Eye (tissue), 1 donor: ENCODE results near the gene ME3.
A peak's percentile ranks its signal among the peaks of the same experiment; 100 is the strongest.
"Not testable (repeated sequence)": the region's sequence is repeated elsewhere in the genome, so short reads cannot be mapped to it uniquely, and the experiment has no call there.

Source experiments
- DNase-seq: peaks from one replicate; pipeline ENCODE4 v3.0.0-alpha.2; 2015

ME3 gene

DNA sequence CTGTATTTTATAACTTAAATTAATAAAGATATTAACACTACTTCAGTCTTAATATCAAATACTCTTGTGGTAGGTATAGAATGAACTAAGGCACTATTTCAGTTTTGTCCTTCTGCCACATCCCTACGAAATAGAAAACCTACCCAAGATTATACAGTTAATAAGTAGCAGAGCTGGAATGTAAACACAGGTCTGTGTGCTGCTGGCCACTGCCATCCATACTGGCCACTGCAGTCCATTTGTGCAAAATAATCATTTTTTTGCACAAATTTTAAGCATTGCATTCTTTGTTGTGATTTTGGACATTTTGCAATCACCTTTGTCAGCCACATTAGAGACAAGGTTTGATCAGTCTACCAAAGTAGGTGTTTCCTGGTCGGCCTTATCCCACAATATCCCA, 91.9 kb downstream of the ME3 start:
- no peak for DNase-seq

DNA sequence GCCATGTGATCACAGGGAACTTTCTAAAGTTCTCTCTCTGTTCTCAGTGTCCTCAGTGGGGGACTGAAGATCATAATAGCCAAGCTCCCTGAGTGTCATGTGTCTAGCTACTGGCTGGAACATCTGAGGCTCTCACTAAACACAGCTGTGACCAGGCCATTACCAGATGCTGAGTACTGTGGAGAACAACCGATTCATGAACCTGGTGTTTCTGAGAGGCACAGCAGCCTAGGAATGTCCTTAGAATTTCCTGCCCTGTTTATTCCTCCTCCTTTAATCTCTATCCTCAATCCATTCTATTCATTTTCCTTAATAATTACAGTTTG, 93.0 kb downstream of the ME3 start:
- DNase-seq, result peak; percentile 59

DNA sequence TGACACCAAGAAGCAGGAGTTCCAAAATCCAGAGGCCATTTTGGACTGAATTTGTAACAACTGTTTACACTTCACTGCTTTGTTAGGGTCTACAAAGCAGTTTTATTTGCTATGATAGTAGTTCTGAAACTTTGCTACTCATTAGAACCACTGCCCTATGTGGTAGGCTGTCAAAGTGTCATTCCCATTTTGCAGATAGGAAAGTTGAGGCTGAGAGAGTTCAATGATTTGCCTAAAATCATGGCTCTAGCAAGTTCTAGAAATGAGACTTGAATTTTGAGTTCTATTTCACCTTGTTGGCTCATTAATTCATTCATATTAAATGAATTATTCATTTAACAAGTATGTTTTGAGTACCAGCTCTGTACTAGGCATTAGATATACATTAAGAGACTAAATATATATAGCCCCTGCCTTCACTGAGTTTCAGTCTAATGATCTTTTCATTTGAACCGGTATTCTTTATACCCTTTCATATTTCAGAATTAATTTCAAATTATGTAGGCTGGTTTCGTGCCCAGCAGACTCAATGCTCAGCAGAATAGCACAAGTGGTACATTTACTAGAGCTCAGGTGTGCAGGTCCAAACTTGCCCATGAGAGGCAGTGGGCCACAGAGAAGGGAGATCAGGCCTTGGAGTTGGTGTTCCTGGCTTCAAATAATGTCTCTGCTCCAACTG, 93.5 kb downstream of the ME3 start:
- DNase-seq, result peak; percentile 6

DNA sequence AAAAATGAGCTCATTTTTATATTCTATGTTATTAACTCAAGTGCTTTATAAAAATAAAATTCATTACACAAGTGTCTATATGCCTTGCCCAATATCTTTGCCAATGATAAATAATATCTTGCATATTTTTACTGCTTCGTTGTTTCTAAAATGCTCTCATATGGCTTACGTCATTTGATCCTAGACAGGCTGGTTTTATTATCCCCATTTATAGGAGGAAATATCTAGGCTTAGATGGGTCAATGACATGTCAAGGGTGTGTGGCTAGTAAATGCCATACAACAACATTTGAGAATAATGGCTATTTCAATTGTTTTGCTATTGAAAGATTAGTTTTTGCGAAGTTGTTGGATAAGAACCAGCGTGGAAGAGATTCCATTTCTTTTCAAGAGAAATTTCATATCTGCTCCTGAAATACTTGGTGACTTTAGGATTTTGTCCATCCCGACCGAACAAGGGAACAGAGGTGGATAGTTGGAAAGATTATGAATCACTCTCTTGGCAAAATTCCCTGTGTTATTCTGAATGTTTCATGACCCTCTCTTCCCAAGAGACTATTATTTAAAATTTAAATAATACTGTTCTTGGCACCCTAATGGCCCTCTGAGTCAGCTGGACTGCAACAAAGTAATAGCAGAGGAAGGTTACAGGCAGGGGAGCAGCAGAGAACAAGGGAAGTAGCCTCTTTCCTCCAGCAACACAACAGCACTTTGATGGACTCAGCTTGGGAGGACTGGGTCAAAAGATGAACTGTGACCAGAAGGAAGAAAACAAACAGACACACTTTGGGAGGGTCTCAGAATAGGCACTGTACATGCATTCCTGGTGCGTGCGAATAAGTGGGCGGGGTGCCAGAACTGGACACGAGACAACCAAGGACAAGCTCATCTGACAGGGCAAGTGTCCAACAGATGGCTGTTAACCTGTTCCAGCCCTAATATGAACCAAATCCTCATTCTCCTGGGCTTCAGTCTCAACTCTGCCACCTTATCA, 94.5 kb downstream of the ME3 start:
- peak; percentile 62 for DNase-seq

DNA sequence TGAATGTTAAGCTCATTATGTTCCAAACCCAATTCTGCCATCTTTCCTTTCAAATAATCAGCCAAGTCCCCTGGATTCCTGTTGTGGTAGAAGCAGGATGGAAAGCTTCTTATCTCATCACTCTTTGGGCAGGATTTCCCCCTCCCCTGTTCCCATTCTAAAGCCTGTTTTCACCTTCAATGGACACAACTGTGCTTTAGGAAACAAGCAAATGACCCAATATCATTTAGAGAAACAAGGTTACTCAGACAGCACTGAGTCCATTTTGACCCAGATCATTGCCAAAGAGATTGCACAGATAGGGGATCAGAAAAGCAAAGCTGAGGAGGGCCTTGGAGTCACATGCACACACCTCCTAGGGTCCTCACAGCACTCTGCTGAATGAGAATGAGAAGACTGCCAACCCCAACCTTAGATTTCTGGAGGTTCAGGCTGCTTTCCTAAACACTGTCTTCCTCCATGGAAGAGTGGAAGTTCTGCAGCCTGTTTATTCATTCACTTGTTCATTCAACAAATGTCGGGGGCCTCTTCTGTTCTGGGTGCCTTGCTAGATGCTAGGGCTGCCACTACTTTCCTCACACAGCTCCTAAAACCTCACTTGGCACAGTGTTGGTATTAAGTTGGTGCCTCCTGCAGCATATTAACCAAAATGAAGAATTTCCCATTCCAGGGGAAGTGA, 95.3 kb downstream of the ME3 start:
- no peak for DNase-seq

DNA sequence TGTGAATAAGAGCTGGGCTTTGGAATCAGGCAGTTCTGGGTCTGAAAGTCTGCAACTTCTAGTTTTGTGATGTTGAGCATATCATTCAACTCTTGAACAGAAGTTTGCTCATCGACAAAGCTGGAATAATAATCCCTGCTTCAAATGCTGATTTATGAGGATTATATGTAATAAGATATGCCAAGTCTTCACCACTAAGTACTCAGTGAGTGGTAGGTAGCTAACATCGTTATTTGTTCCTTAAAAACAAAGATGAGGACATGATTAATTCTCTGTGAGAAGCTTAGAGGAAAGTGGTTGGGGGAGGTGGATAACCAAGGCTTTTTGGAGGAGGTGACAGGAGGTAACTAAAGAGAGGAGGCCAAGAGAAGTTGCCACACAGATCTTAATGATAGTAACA, 96.5 kb downstream of the ME3 start:
- DNase-seq, result no peak

DNA sequence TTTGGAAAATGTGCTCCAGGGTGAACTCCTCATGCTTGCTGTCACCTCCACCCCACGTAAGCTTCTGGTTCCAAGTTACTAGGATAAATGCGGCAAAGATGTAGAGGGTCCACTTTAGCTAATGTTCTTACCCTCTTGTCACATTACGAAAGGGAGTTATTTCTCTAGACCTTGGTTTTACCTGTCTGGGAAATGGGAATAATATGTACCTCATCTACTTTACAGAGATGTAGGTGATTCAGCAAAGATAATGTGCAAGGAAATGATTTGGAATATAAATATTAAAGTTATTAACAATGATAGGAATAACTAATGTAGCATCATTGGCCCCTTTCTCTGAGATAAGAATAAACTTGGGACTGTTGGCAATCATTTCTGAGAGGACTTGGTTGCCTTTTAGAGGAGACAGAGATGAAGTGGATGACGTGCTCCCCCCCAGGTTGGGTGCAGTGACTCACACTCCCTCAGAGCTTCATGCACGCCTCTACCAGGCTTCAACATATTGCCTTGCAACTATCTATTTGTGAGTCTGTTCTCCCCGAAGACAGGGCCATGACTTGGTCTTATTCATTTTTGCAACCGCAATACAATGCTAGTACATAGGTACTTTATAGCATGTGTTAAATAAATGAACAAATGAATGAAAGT, 97.1 kb downstream of the ME3 start:
- DNase-seq, result no peak

DNA sequence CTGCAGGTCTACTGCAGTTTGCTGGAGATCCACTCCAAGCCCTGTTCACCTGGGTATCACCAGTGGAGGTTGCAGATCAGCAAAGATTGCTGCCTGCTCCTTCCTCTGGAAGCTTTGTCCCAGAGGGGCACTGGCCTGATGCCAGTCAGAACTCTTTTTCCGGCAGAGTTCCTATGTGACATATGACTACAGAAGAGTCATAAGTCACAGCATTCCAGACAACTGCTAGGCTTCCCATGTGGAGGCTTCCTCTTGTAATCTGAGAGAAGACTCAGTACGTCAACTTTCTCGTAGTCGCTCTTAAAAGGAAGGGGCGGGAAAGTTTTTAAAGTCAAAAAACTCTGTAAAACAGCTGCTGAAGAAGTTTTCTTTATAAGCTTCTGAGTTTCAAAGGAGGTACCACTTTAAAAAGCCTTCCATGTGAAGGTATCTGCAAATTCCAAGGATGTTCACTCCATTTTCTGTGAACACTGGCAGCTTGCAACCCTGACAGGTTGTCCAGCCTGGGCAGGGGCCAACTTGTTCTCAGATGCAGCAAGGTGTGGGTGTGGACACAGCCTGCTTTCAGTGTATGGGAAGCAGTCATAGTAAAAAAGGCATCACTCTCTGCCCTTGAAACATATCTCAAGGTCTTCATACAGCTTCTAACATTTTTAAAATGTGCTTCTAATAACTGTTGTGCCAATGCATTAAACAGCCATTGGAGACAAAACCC, 97.8 kb downstream of the ME3 start:
- DNase-seq, result no peak

DNA sequence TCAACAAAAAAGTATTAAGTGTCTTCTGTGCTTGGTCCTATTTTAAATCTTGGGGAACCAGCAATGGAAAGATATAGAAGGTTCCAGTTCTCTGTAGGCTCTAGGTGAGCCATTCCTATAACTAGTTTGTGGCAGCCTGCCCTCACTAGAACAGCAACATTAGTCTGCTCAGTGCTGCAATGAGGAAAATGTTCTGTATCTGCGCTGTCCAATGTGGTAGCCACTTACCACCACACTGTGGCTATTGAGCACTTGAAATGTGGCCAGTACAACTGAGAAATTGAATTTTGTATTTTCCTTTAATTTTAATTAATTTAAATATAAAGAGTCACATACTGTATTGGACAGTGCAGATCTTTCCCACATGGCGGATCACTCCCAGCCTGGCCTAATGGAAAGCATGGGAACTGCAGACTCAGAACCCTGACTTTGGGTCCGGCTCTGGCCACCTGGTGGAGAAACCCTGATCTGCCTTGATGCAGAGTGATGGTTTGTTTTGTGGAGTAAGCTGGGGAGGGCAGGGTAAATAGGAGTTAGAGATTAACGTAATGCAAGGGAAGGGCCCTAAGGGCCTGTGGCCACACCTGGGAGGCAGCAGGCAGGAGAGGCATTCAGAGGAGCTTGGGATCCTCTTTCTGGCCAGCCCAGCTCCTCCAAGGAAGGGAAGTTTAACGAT, 101.0 kb downstream of the ME3 start:
- no peak for DNase-seq

DNA sequence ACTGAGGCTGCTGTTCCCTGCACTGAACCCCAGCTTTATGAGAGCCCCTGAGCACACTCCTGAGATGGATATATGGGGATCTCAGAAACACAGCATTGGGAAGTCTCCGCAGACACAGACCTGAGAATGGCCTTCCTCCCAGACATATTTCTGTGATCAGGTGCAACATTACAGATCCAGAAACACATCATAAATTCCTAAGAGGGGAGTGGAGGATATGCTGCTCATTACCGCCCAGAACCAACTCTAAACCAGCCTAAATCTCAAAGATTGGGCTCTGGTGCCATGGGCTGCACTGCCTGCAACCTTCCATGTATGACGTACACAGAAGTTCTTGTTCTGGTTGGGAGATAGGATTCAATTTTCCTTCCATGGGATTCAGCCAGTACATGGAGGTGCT, 102.0 kb downstream of the ME3 start:
- no peak for DNase-seq

DNA sequence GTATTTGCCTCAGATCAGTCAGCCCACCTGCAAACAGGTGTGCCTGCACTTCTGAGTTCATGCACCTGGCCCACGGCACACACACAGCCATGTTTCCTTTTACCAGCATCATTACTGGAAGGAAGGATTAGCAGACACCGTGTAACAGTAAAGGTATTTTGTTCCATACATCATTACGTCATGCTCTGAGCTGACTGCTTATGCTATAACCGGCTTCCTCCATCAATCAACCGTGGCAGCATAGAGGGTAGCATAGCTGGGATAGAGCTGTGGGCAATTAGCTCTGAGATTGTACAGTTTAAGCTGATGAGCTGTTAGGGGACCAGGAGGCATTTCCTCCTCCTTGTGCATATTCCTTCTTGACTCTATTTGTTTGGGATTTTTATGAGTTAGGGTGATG, 102.4 kb downstream of the ME3 start:
- peak; percentile 11 for DNase-seq

DNA sequence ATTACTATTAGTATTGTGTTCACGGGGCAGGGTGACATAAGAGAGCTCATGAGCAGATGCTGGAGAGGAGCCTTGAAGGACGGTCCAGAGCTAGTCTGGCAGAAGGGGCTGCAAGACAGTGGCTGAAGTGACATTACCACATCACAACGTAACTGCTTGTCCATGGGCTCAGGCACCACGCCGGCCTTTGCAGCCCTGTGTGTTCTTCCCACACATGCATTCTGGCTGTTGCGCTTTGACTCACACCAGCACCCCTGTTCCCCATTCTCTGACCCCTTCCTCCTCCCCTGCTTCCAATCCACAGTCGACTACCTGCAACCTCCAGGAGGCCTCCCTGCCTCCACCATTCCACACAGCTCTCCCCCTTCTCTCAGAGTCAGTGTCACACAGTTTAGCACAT, 103.3 kb downstream of the ME3 start:
- no peak for DNase-seq

DNA sequence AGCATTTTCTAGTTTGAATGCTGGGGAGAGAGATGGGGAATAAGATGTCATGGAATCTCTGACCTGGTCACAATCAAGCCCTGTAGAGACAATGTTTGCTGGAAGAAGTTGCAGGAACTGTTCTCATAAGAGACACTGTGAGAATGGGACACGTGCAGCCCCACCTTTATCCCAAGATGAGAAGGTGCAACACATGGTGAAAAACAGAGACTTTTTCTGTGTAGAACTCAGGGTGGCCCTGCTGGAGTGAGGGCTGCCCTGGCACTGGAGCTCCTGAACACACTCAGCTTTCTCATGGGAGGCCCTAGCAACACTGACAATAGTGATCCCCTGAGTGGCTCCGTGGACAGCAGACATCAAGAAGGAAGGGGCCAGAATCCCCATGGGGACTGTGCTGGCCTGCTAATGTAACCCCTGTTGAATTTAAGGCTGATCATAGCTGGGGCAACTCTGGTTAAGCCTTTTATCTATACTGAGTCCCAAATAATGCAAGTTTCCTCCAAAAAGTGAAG, 106.6 kb downstream of the ME3 start:
- no peak for DNase-seq

DNA sequence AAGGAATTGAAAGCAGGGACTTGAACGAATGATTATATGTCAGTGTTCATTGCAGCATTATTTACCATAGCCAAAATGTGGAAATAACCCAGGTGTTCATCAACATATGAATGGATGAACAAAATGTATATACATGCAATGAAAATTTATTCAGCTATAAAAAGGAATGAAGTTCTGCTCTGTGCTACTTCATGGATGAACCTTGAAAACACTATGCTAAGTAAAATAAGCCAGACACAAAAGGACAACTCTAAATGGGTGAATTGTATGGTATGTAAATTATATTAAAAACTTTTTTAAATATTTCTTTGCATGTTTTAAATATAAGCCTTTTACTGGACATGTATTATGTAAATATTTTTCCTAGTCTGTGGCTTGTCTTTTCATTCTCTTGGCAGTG, 107.0 kb downstream of the ME3 start:
- no peak for DNase-seq

DNA sequence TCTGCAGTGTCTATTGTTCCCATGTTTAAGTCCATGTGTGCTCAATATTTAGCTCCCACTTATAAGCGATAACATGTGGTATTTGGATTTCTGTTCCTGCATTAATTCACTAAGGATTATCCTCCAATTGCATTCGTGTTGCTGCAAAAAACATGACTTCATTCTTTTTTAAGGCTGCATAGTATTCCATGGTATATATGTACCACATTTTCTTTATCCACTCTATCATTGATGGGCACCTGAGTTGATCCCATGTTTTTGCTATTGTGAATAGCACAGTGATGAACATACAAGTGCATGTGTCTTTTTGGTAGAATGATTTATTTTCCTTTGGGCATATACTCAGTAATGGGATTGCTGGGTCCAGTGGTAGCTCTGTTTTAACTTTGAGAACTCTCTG, 109.6 kb downstream of the ME3 start:
- not testable (repeated sequence) for DNase-seq

DNA sequence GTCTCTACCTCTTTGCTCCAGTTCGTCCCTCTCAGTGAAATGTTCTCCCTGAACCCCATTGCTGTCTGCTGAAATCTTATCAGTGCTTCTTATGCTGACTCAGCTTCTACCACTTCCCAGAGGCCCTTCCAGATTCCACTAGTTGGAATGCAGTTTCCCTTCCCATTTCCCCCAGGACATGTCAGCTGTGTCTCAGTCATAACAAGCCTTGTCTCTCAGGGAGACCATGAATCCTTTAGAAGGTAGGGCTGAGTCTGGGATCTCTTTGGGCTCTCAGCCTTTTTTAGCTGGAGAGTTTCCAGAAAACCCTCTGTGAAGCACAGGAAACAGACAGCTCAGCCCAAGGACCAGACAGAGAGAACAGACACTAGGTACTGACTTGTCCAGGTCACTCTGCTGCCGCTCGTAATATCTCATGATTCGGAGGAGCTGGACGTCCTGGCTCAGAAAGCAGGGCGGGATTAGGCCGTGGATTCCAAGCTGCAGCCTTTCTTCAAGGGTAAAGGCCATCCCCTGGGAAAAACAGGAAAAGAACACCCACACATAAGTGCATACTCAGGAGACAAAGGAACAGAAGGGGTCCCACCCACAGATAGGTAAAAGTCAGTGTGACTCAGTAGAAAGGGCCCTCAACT, 113.0 kb downstream of the ME3 start:
- peak; percentile 44 for DNase-seq

DNA sequence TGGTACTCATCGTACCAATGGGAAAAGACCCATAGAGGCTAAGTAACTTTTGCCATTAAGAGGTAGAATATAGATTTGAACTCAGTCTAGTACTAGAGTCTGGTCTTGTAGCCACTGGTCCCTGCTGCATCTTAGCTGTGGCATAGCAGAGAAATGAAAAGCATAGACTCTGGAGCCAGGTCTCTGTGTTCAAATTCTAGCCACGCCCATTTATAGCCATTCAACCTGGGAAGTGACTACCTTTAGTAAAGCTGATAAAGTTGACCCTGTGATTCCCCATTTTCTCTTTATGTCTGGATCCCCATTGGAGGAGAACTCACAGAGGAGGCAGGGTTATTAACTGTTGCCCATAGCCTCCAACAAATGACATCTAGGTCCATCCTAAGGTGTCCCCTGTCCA, 113.6 kb downstream of the ME3 start:
- DNase-seq, result no peak

DNA sequence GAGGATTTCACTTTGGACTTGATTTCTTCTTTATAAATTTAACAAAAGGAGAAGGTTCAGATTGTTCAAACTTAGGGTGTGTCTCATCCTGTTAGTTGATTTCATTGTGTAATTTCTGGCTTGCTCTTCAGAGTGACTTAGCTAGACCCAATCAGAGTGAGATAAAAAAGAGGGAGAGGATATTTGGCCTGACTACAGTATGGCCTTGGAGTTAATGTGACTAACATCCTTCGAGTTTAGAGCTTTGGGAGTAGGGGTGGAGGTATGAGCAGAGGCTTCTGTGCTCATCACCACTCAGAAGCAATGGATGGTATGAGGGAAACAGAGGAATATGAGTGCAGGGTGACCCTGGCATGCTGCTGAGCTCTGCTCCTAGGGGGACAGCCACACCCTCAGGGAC, 114.2 kb downstream of the ME3 start:
- DNase-seq, result no peak

DNA sequence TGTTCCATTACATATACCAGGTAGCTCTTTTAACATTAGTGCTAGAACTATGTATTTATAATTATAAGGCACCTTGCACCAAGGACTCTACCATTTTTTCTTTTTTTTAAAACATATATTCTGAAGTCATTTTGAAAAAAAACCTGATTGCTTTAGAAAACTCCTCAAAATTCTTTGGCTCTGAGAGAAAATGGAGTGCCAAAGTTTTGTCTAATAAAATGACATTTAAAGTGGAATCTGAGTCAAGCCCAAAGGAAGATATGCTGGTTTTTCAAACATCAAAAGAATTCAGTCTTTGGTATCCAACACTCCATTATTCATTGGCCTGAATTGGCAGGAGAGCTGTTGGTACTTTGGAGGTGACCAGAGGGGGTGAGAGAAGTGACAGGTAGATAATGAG, 116.5 kb downstream of the ME3 start:
- DNase-seq, result no peak

DNA sequence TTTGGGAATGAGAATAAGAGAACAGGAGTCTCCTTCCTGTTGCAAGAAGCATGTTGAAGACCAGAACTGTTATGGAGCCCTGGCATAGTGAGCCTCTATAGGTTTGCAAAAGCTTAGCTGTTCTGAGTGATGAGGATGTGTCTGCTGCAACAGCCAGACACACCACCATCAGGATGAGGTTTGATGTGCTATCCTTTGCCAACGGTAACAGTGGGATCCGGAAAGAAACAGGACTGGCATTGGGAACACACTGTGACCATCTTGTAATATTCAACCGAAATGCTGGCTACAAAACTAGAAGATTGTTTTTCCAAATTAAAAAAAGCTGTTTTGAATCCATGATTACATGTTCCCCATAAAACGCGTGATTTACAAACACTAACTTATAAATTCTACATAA, 117.0 kb downstream of the ME3 start:
- no peak for DNase-seq

DNA sequence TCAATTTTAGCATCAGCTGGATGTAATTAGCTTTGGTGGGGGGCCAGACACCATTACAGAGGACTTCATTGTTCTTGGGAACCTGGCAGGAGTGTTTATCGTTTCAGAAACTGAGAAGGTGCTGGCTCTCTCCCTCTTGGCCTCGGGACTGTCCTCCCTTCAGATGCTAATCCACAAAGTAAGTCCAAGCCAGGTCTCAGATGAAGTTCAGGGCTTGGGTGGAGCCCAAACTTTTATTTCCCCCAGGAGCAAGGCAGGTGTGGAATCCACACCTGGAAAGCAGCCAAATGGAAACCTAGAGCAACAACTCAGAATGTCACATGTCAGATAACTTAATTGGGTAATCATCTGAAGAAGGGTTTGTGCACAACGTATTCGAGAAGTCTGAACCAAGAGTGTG, 119.2 kb downstream of the ME3 start:
- DNase-seq, result peak; percentile 15
